GM21717 (cell line): ENCODE data around the gene PHB1.
"Not testable (repeated sequence)": the region's sequence is repeated elsewhere in the genome, so short reads cannot be mapped to it uniquely, and the experiment has no call there.

Source experiments
- ATAC-seq: cut with Tn5 transposase; IDR thresholded peaks from one replicate; pipeline ENCODE4 v1.9.1; 2021; ENCODE audit warnings: mild to moderate bottlenecking, moderate library complexity; ENCODE audit not compliant: unreplicated experiment

PHB1 gene

DNA sequence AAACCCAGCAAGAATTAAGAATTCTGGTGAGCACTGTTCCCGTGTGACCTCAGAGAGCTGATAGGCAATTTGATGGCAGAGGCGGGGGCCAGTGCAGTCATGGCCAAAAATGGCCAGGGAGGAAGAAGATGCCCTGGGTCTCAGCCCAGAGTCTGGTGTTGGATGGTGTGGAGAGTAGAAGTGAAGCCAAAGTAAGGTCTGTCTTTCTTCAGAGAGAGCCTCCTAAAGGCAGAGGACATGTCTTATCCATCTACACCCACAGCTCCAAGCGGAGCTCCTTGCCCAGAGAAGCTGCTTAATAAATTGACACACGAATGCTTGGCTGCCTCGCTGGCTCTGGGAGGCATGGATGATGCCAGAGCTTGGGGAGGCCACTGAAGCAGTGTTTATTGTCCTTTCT lies 32.9 kb downstream of the PHB1 start:
- ATAC-seq = no peak

GRCh38 chr17:49381033-49381432 lies 33.6 kb downstream of the PHB1 start:
- no peak for ATAC-seq

DNA sequence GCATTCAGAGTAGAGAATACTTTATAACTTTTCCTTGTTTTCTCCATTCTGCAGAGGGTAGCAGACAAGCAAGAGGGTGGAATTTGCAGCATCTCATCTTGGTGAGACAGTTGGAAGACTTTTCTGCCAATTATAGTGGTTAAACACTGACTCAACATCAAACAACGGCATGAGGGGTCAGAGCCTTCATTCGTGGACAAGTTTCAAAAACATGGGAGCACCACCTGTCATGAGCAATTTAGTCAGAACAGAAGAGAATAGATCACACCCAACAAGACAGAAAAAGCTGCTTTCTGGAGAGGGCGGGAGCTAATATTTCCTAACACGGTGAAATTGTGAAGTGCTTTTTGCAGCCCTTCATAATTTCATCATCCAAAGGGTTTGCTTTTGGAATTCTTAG lies 34.8 kb downstream of the PHB1 start:
- no peak for ATAC-seq

DNA sequence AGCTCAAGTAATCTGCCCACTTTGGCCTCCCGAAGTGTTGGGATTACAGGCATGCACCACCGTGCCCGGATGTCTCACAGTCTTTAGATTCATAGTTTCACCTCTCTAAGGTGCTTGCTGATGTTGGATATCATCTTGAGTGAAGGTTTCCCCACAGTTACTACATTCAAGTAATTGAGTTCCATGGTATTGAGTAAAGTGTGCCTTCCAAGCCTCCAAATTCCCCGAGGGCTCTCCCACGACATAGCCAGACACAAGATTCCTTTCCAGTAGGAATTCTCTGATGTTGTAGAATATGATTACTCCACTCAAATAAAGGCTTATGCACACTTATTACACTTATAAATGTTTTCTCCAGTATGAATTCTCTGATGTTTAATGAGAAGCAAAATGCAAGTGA lies 36.4 kb downstream of the PHB1 start:
- ATAC-seq = no peak

- ATAC-seq = no peak
These were observed 39.1 kb downstream of the PHB1 start for GRCh38 chr17:49375544-49375943.

- no peak for ATAC-seq
These were observed 41.6 kb downstream of the PHB1 start for GRCh38 chr17:49373115-49373514.

DNA sequence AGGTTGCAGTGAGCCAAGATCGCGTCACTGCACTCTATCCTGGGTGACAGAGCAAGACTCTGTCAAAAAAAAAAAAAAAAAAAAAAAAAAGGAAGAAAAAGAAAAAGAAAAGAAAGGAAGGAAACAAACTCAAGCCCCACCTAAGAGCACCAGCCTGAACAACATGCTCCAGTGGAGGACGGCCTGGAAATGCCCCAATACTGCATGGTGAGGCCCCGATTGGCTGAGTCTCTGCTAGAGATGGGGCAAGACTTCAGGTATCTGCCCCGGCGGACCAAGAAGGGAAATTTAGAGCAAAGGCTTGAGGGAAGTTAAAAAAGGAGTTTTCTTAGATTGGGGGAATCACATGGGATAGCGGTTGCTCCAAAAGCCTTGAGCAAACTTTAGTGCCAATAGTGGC lies 42.3 kb downstream of the PHB1 start:
- no peak for ATAC-seq

GRCh38 chr17:49370971-49371834 lies 43.5 kb downstream of the PHB1 start:
- ATAC-seq = no peak

- no peak for ATAC-seq
These were observed 44.9 kb downstream of the PHB1 start for GRCh38 chr17:49369760-49370159.

GRCh38 chr17:49369089-49369488 lies 45.6 kb downstream of the PHB1 start:
- ATAC-seq = no peak

DNA sequence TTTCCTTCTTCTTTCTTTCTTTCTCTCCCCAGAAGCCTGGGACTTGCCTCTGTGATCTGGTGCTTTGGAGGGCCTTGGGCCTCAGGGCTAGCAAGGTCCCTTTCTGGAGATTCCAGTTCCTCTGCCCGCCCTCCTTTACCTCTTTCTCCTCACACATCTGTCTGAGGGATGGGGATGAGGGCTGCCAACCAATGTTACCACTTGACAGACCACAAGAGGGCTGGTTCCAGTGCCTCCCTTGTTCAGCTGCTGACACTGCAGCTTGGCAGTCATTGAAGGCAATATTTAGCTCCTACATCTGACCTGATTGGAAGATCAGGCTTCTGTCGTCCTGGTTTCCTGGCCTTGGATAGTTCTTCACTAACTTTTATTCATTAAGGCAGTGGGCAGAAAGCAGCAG lies 49.0 kb downstream of the PHB1 start:
- no peak for ATAC-seq

DNA sequence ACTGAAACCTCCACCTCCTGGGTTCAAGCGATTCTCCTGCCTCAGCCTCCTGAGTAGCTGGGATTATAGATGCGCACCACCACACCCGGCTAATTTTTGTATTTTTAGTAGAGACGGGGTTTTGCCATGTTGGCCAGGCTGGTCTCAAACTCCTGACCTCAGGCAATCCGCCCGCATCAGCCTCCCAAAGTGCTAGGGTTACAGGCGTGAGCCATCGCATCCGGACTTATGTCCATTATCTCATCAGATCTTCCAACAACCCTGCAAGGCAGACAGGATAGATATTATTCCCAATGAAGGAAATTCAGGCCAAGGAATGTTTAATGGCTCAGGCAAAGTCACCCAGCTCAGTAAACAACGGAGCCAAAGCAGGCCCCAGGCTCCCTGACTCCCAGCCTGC lies 49.6 kb downstream of the PHB1 start:
- ATAC-seq = not testable (repeated sequence)

DNA sequence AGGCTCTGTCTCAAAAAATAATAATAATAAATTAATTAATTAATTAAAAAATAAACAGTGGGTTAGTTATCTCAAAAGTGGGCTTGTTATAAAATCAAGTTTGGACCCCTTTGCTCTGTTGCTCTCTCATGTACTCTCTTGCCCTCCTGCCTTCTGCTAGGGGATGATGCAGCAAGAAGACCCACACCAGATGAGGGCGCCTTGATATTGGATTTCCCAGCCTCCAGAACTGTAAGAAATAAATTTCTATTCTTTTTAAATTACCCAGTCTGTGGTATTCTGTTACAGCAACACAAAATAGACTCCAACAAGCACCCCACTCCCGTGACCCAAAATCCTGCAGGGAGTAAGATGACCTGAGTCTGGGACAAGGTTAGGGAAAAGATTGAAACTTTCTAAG lies 50.6 kb downstream of the PHB1 start:
- ATAC-seq = no peak

DNA sequence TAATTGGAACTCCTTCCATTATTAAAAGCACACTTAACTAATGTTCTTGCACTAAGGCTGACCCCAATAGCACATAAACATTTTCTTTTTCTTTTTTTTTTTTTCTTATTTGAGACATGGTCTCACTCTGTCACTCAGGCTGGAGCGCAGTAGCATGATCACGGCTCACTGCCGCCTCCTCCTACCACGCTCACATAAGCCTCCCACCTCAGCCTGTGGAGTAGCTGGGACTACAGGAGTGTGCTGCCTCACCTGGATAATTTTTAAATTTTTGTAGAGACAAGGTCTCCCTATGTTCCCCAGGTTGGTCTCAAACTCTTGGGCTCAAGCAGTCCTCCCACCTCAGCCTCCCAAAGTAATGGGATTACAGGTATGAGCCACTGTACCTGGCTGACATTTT lies 51.4 kb downstream of the PHB1 start:
- ATAC-seq = no peak

DNA sequence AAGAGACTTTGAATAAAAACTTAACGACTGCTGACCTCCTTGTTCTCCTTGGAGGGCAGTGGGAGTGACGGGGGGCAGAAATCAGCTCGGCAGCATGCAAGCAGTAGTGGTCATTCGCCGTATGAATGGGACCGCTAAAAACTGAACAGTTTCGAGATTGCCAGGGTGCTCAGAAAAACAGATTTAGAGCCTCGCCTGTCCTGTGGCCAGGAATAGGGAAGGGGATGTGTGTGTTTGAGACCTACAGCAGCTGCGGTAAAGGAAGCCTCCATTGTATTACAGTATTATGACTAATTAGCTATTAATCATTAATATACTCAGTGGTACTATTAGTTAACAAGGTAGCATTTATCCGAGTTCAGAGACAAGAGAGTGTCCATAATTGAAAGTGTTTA lies 52.0 kb downstream of the PHB1 start:
- ATAC-seq = no peak

- peak; percentile 36 for ATAC-seq
These were observed 52.6 kb downstream of the PHB1 start, which contains the start of gene ZNF652 for GRCh38 chr17:49361902-49362722. Gene ZNF652, minus strand, starts transcription at chr17:49362250. Its CDS starts 44,525 bp downstream, at chr17:49317725.

DNA sequence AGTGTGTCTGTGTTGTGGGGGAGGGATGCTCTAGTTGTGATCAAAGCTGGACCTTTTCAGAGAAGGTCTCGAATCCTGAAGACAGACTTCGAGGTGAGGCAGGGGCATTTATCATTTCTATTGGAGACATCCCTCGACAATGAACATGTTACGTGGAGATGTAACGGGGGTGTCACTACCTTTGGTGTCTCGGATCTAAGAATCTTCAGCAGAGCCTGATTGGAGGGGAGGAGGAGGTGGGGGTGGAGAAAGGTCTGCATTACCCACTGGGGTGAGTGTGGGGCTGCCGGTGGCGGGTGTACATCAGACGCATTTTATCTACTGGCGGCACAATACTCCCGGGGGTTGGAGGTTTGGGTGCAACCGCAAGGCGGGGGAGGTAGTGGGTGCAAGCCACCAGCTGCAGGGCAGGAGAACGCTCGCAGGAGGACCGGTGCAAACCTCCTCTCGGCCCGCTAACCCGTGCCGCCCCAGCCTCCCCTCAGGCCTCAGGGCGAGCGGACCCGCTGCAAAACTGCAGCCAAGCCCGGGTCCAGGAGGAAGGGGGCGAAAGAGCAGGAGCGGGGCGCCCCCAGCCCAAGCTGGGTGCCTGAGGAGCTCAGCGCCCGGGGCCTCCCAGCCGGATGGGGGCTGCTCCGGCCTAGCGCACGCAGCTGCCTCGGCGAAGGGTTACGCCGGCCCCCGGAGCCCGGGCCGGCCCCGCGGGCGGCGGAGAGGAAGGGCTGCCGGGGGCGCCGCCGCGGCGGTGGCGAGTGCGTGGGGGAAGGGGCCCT lies 53.4 kb downstream of the PHB1 start:
- peak; percentile 11 for ATAC-seq

DNA sequence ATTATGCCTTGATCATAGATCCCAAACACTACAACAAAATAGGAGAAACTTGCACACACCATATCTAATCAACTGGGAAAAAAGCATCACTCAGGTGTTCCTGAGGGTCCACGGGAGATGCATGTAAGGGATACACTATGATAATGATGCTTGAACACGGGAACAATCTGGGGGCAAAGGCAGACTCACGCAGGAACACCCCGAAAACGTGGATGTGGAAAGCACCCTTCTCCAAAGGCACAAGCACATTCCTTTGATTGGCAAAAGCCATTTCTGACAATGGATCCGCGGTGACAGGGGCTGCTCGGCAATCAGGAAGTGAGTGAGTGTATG lies 53.9 kb downstream of the PHB1 start:
- no peak for ATAC-seq

DNA sequence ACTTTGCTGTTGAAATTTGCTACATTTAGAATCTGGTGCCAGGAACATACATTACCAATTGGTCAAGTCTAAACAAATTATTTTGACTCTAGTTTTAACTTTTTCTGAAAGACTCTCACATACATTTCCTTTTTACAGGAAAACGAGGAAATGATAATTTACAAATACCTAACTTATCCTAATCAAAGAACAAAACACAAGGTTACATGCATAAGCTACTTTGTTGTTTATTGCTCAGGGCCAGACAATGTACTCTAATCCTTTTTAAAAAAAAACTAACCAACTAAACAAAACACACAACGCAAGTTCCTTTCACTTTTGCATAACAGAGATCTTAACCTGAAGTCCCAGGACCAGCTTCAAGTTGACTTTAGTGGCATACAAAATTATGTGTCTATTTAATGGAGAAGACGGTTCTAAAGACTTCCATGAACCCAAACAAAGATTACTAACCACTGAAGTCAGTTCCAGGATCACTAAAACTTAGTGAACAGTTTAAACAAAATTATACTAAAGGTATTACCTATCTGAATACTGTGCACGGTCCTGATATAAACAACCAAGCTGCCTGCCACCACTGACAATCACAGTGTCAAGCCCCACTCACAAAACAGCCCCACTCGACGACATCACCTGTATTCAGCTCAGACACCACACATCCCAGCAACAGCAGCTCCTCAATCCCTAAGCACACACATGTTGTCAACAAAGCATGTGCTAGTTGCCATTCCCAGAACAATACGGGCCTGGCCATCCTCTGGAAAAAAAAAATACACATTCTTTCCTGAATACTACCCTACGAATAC lies 54.5 kb downstream of the PHB1 start:
- no peak for ATAC-seq

- no peak for ATAC-seq
These were observed 55.9 kb downstream of the PHB1 start for GRCh38 chr17:49358641-49359247.
